Chondrocyte (in vitro differentiated cells): ENCODE data around the gene PCDHGC5. TPM values are rescaled to one million over a fixed set of nuclear protein-coding genes. Genes with fewer than 3 reads are reported as not detected.

Source experiments
- DNase-seq: peaks from one replicate; pipeline ENCODE4 v3.0.0; 2021; ENCODE audit warnings: mixed read lengths, low spot score
- H3K27ac Mint-ChIP-seq: one replicate; pipeline ENCODE4 v1.8.0; 2021; ENCODE audit warnings: mild to moderate bottlenecking, moderate library complexity, mixed read lengths; ENCODE audit not compliant: unreplicated experiment
- H3K27me3 Mint-ChIP-seq: 2 replicates; pipeline ENCODE4 v1.8.0; 2021; ENCODE audit warnings: low read depth, mixed read lengths
- H3K36me3 Mint-ChIP-seq: 2 replicates; pipeline ENCODE4 v1.8.0; 2021; ENCODE audit warnings: low read depth, mixed read lengths
- H3K4me1 Mint-ChIP-seq: 2 replicates; pipeline ENCODE4 v1.8.0; 2021; ENCODE audit warnings: low read depth, mild to moderate bottlenecking, mixed read lengths
- H3K4me3 Mint-ChIP-seq: one replicate; pipeline ENCODE4 v1.8.0; 2021; ENCODE audit warnings: mild to moderate bottlenecking, moderate library complexity, mixed read lengths; ENCODE audit not compliant: unreplicated experiment
- H3K9me3 Mint-ChIP-seq: 2 replicates; pipeline ENCODE4 v1.8.0; 2021; ENCODE audit warnings: low read depth, mixed read lengths
- total RNA-seq: library from RNA; stranded (reverse); gene quantifications from 3 replicates; pipeline ENCODE4 v1.2.1, GENCODE V29; 2021
- TF ChIP-seq, protein P1 (sequence below): fragments of 200-600 bp; sonication (generic); IDR thresholded peaks from 2 replicates; pipeline ENCODE4 v1.5.0; 2021; ENCODE audit warnings: antibody characterized with exemption, mild to moderate bottlenecking, moderate library complexity

Gene PCDHGC5
- total RNA-seq, 1 donor from 2014 or later: 1.7 TPM

DNA sequence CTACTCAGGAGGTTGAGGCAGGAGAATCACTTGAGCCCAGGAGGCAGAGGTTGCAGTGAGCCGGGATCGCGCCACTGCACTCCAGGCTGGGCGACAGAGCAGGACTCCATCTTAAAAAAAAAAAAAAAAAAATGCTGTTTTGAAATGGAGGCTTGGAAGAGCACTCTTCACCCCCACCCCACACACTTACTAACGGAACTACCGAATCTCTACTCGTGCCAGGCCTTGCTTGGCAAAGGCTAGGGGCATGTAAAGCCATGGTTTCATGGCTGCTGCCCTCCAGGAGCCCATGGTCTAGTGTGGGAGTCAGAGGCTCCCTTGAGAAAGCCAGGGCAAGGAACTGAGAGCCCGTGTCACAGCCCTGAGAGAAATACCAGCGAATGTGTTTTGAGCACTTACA is 21.3 kb downstream of the PCDHGC5 start:
- peak overlapping the region; percentile 100 for H3K27ac Mint-ChIP-seq
- H3K9me3 Mint-ChIP-seq: no peaks in the 10 kb centered on the region
- TF ChIP-seq, protein P1, sequence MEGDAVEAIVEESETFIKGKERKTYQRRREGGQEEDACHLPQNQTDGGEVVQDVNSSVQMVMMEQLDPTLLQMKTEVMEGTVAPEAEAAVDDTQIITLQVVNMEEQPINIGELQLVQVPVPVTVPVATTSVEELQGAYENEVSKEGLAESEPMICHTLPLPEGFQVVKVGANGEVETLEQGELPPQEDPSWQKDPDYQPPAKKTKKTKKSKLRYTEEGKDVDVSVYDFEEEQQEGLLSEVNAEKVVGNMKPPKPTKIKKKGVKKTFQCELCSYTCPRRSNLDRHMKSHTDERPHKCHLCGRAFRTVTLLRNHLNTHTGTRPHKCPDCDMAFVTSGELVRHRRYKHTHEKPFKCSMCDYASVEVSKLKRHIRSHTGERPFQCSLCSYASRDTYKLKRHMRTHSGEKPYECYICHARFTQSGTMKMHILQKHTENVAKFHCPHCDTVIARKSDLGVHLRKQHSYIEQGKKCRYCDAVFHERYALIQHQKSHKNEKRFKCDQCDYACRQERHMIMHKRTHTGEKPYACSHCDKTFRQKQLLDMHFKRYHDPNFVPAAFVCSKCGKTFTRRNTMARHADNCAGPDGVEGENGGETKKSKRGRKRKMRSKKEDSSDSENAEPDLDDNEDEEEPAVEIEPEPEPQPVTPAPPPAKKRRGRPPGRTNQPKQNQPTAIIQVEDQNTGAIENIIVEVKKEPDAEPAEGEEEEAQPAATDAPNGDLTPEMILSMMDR: no peak
- DNase-seq: no peak
- H3K4me3 Mint-ChIP-seq: no peak overlapping the region
- peaks cover 6% of the 10 kb centered on the region for H3K36me3 Mint-ChIP-seq
- H3K4me1 Mint-ChIP-seq: peaks cover 75% of the 10 kb centered on the region
- no peaks in the 10 kb centered on the region for H3K27me3 Mint-ChIP-seq

DNA sequence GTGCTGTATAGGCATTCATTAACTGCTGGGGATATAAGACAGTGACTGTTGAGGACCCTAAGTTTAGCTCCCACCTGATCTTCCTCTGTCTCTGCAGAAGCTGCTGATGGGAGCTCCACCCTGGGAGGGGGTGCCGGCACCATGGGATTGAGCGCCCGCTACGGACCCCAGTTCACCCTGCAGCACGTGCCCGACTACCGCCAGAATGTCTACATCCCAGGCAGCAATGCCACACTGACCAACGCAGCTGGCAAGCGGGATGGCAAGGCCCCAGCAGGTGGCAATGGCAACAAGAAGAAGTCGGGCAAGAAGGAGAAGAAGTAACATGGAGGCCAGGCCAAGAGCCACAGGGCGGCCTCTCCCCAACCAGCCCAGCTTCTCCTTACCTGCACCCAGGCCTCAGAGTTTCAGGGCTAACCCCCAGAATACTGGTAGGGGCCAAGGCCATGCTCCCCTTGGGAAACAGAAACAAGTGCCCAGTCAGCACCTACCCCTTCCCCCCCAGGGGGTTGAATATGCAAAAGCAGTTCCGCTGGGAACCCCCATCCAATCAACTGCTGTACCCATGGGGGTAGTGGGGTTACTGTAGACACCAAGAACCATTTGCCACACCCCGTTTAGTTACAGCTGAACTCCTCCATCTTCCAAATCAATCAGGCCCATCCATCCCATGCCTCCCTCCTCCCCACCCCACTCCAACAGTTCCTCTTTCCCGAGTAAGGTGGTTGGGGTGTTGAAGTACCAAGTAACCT is 22.1 kb downstream of the PCDHGC5 start:
- Mint-ChIP-seq H3K27me3 (no peaks in the 10 kb centered on the region), H3K9me3 (no peaks in the 10 kb centered on the region), H3K4me1 (peaks cover 83% of the 10 kb centered on the region), H3K4me3 (no peak overlapping the region), H3K27ac (peak overlapping the region; percentile 100), H3K36me3 (peaks cover 6% of the 10 kb centered on the region)
- TF ChIP-seq, protein P1: no peak
- DNase-seq: no peak

DNA sequence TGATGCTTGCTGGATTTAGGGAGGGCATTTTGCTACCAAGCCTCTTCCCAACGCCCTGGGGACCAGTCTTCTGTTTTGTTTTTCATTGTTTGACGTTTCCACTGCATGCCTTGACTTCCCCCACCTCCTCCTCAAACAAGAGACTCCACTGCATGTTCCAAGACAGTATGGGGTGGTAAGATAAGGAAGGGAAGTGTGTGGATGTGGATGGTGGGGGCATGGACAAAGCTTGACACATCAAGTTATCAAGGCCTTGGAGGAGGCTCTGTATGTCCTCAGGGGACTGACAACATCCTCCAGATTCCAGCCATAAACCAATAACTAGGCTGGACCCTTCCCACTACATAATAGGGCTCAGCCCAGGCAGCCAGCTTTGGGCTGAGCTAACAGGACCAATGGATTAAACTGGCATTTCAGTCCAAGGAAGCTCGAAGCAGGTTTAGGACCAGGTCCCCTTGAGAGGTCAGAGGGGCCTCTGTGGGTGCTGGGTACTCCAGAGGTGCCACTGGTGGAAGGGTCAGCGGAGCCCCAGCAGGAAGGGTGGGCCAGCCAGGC is 23.0 kb downstream of the PCDHGC5 start:
- H3K9me3 Mint-ChIP-seq: no peaks in the 10 kb centered on the region
- no peaks in the 10 kb centered on the region for H3K27me3 Mint-ChIP-seq
- H3K4me1 Mint-ChIP-seq: peaks cover 86% of the 10 kb centered on the region
- H3K27ac Mint-ChIP-seq: peak overlapping the region; percentile 98
- TF ChIP-seq, protein P1: no peak
- DNase-seq: no peak
- no peak overlapping the region for H3K4me3 Mint-ChIP-seq
- peaks cover 8% of the 10 kb centered on the region for H3K36me3 Mint-ChIP-seq

DNA sequence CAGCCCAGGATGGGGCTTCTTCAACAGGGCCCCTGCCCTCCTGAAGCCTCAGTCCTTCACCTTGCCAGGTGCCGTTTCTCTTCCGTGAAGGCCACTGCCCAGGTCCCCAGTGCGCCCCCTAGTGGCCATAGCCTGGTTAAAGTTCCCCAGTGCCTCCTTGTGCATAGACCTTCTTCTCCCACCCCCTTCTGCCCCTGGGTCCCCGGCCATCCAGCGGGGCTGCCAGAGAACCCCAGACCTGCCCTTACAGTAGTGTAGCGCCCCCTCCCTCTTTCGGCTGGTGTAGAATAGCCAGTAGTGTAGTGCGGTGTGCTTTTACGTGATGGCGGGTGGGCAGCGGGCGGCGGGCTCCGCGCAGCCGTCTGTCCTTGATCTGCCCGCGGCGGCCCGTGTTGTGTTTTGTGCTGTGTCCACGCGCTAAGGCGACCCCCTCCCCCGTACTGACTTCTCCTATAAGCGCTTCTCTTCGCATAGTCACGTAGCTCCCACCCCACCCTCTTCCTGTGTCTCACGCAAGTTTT is 23.6 kb downstream of the PCDHGC5 start:
- DNase-seq: no peak
- no peaks in the 10 kb centered on the region for H3K9me3 Mint-ChIP-seq
- peaks cover 8% of the 10 kb centered on the region for H3K36me3 Mint-ChIP-seq
- no peaks in the 10 kb centered on the region for H3K27me3 Mint-ChIP-seq
- H3K4me1 Mint-ChIP-seq: peaks cover 86% of the 10 kb centered on the region
- H3K27ac Mint-ChIP-seq: peak overlapping the region; percentile 98
- TF ChIP-seq, protein P1: peak; percentile 90
- H3K4me3 Mint-ChIP-seq: peak overlapping the region; percentile 73

DNA sequence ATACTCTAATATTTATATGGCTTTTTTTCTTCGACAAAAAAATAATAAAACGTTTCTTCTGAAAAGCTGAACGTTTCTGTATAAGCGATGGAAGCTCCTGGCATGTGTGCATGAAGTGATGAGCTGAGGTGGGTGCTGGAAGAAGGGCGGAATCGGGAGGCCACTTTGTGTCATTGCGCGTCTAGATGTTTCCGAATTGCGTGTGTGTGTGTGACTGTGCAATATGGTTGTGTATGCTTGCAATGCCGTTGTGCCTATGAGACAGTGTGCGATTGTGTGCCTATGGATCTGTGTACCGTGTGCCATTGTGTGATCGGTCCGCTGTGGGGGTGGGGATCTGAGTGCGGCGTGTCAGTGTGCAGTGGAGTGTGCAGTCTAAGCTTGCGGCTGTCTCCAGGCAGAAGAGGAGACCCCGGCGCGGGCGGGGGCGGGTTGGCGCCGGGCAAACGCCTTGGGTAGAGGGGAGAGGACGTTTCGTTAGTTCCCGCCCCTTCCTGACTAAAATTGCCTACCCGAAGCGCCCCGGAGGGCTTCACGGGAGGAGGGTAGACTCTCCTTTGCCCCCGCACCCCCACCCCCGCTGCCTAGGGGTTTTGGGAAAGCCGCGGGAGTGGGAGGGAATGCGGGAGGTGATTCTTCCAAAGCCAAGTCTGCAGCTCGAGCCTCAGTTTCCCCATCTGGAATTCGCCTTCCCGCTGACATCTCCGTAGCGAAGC is 24.2 kb downstream of the PCDHGC5 start:
- Mint-ChIP-seq H3K36me3 (peaks cover 9% of the 10 kb centered on the region), H3K9me3 (no peaks in the 10 kb centered on the region), H3K27ac (peak overlapping the region; percentile 98), H3K4me3 (peak overlapping the region; percentile 73), H3K27me3 (no peaks in the 10 kb centered on the region), H3K4me1 (peaks cover 86% of the 10 kb centered on the region)
- DNase-seq: no peak
- TF ChIP-seq, protein P1: no peak
